Glomerular visceral epithelial cell (primary cell): ENCODE measurements around the gene KSR2.
"Not testable (repeated sequence)": the region's sequence is repeated elsewhere in the genome, so short reads cannot be mapped to it uniquely, and the experiment has no call there.

Source experiments
- DNase-seq: peaks from one replicate; pipeline ENCODE4 v3.0.0-alpha.2; 2016; ENCODE audit errors: extremely low spot score

Gene KSR2

DNA sequence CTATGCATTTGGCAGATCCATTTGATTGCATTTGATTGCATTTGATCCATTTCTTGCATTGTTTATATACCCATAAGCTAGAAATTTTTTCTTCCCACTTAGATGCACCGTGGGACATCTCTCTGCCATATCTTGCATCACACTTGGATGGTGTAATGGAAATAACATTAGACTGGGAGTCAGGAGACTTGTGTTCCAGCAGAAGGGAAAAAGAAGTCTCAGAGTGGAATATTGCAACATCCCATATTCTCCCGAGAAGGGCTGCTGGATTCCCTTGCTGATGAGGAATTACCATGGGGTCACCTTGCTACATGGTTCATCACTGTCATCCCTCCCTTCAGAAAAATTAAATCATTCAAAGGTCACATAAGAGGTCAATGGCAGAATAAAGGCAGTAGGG lies 78.1 kb downstream of the KSR2 start:
- DNase-seq, result no peak

DNA sequence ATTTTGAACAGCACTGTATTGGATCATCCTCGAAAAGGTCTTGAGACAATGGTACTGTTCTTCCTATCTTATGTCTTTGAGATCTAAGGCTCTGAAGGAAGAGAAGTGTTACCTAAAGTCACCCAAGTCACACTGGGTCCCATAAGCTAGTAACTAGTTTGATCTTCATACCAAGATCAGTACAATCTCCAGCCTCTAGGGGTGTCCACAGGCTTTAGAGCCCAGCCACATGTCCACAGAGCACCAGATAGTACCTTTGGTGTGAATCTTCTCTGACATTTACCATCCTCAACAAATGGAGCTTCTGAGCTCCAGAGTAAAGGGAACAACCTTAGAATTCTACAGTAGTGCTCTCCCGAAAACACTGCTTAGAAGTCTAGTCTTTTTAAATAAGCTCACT lies 78.7 kb downstream of the KSR2 start:
- no peak for DNase-seq

DNA sequence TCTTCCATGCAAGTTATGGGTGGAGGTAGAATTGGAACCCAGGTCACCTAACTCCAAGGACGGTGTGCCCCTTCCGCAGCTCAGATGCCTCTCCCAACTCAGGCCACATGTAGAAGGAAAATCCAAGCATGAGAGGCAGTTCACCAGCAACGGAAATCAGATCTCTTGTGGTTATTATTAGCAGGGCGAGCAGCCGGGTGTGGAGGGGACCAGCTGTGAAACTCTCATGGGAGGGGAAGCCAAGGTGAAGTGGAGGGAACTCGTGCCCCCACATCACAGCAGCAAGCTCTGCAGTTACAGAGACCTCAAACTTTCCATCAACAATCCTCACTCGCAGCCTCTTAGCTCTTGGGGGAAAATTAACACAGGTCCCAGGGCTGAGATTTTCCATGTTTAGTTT lies 79.7 kb downstream of the KSR2 start:
- no peak for DNase-seq

DNA sequence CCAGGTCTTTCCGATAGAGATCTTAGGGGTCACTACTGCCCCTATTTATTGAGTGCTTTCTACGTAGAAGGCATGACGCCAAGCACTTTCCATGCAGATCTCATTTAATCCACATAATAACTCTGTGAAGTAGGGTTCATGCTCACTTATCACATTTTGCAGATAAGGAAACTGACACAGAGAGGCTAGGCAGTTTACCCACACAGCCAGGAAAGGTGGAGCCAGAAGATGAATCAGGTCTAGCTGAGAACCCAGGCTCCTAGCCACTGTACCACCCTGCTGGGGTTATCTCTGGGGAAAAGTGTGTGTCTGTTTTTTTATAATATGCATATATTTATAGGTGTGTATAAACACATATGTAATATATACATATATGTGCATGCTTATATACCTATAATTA lies 83.6 kb downstream of the KSR2 start:
- no peak for DNase-seq

DNA sequence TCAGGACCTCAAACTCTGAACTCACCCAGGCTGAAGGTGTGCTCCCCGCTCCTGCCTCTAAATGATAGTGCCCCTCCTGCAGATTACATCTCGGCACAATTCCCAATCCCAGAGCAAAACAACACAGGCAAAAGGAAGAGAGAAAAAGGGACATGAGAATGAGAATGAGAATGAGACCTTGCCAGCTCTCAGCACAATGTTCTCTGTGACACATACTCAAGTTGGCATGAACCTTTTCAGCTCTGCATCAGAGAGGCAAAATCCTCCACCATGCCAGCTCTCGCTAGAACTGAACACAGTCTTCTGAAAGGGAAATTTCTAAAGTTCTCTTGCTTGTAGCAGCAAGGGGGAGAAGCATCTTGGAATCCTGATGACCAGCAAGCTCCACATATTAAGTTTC lies 84.6 kb downstream of the KSR2 start:
- DNase-seq, result no peak

DNA sequence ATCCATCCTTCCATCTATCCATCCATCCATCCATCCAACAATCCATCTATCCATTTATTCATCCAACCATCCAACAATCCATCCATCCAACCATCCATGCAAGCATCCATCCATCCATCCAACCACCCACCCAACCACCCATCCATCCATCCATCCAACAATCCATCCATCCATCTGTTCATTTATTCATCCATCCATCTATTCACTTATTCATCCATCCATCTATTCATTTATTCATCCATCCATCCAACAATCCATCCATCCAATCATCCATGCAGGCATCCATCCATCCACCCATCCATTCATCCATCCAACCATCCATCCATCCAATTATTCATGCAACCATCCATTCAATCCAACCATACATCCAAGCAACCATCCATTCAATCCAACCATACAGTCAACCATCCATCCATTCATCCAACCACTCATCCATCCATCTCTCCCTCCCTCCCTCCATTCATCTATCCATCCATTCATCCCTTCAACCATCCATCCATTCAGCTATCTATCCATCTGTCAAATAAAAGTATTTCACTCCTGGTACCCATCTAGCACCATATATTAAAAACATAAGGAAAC lies 86.1 kb downstream of the KSR2 start:
- no peak for DNase-seq

DNA sequence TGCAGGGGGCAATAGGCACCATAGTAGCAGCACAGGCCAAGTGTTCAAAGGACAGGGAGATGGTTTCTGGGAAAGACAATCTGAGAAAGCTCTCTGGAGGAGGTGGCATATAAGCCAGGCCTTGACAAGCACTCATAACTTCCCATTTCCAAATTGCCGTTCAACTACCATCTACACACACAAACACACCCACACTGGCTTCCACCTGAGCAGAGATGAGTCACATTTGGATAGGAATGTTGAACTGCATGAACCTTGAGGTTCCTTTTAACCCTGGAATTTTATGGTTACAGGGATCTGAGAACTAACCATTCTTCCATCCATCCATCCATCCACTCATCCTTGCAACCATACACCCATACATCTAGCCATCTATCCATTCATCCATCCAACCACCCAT lies 86.6 kb downstream of the KSR2 start:
- no peak for DNase-seq

DNA sequence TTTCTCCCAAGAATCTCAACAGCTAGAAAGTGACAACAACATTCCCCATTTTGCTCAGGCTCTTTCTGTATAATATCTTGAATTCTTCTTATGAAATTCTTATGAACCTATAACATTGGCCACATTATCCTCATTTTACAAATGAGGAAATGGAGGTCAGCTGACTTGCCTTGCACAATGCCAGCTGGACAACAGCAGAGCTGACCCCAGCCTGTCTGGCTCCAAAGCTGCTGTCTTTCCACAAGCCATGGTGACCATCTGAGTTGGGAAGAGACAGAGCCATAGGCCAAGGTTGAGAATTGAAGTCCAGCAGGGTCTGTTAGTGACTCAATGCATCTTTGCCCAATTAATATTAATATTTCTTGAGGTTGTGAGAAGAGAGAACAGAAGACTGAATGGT lies 87.3 kb downstream of the KSR2 start:
- DNase-seq, result no peak

DNA sequence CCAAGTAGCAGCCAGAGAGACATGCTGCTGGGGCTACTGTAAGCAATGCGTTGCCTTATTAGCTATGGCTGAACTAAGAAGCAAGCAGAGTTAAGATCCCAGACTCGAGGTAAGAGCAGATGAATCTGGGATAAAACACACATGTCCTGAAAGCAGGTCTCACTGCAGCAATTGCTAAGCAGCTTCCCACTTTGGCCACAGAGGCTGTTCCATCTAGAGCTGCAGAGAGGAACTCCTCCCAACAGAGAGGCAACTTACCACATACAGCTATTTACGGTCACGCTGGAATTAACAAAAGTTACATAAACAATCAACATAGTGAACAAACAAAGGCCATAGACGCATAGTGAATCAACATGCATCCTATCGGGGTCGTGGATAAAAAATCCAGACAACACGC lies 90.2 kb downstream of the KSR2 start:
- DNase-seq, result no peak

DNA sequence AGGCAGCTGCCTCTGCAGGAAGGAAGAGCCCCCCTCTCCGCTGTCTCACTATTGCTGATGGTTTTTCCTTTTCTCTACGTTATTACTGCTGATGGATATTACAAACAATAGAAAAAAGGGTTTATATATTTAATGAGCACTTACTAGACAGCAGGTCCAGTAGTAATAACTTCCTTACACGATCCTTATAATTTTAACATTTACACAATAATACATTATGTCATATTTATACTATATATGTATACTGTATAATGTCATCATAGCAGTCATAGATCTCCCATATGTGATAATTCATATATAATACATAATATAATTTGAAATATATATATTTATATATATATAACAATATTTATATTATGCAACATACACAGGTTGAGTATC lies 92.4 kb downstream of the KSR2 start:
- DNase-seq, result no peak

DNA sequence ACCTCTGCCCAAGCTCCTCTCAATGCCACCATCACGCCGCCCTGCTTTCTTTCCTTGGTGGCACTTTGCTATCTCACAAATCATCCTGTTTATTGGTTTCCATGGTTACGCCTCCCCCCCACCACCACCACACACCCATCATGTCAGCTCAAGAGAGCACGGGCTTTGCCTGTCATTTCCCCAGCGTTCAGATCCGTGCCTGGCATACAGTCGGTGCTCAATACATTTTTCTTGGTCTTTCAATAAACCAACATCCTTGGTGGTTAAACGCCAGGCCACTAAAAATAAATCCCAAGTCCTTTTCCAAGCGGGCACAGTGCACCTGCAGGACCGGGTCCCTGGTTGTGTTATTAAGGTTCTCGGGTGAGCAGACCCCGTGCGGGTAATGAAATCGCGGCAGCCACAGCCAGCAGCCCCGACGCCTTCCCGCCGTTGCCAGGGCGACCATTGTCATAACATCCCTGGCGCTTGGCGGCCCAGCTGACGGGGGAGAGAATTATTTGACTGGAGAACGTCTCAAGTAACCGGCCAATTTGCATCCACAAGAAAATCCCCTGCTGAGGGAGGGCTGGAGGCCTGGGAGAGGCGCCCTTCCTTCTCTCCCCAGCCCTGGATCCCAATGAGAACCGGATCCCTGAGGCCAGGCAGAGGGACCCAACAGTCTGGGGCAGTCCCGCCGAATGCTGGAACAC lies 92.9 kb downstream of the KSR2 start:
- peak; percentile 33 for DNase-seq

DNA sequence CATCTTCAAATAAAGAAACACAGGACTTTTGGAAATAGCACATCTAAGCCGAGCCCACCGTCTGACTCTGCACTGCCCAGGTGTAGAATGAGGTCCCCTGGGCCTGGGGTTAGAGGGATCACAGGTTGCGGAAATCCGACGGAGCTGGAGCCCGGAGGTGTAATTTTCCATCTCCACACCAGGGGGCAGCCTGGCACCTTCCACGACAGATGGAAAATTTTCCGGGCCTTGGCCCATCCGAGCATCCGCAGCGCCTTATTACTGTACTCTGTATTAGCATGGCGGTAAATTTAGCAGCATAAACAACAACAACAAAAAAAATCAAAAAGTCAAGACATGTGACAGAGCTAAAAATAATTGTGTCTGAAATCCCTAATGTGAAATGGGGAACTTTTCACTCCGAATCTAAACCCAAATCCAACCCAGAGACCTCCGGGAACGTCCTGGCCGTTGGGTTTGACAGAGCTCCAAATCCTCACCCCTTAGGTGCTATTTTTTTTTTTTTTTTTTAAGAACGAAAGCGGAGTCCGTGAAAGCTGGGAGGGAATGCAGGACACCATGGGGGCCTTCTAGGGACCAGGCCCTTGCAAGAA lies 93.9 kb downstream of the KSR2 start:
- peak; percentile 61 for DNase-seq

DNA sequence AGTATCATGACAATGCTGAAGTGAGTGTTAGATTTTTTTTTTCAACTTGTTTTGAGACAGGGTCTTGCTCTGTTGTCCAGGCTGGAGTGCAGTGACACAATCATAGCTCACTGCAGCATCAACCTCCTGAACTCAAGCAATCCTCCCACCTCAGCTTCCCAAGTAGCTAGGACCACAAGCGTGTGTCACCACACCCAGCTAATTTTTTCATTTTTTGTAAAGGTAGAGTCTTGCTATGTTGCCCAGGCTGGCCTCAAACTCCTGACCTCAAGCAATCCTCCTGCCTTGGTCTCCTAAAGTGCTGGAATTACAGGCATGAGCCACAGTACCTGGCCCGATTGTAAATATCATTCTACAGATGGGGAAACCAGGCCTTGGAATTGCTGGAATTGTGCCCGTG lies 94.6 kb downstream of the KSR2 start:
- not testable (repeated sequence) for DNase-seq

DNA sequence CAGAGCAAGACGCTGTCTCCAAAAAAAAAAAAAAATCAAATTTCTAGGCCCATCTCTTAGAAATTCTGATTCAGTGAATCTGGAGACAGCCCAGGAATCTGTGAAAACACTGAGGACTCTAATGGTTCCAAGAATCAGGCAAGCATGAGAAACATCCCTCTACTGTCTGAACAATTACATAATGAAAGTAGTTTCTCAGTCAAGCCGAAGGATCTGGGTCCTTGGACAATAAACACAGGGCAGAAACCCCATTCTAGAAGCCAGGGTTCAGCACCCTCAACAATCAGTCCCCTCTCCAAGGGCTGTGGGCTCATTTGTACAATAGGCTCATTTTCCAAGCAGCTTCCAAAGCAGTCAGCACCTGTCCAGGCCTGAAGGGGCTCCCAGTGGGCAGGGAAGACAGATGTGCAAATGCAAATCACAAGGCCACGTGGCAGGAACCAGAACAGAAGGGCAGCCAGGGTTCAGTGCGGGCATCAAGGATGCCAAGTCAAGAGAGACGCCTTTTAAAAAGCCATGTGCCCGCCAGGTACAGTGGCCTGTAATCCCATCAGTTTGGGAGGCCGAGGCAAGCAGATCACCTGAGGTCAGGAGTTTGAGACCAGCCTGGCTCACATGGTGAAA lies 96.1 kb downstream of the KSR2 start:
- DNase-seq, result no peak

DNA sequence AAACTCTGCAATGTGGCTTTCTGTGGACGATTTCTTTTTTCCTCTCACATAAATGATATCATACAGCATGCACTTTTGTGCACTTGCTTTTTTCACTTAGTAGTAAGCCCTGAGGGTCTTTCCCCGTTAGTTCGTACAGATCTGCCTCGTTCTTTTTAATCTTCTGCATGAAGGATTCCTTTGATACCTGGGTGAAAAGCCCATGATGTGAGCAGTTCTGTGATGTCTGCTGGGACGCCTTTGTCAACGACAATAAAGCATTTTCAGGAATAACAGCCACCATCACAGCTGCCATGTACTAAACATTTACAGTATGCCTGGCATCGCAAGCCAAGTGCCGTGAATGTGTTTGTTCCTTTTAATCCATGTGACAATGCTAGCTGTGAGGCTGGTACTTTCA lies 99.2 kb downstream of the KSR2 start:
- no peak for DNase-seq

DNA sequence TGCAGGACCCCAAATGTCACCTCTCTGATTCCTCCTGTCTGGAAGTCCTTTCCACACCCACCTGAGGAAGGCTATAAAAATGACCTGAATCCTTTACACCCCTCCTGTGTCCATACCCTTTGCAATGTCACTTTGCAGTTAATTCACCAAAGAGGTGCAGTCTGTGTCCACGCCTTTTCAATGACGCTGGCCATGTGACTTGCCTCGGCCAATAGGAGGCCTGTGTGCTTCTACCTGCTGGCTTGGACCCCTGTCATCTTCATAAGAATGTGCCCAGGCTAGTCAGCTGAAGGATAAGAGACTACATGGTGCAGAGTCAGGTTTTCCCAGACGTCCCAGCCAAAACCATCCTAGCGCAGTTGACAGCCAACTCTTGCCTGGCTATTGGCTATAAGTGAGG lies 101.4 kb downstream of the KSR2 start:
- no peak for DNase-seq

DNA sequence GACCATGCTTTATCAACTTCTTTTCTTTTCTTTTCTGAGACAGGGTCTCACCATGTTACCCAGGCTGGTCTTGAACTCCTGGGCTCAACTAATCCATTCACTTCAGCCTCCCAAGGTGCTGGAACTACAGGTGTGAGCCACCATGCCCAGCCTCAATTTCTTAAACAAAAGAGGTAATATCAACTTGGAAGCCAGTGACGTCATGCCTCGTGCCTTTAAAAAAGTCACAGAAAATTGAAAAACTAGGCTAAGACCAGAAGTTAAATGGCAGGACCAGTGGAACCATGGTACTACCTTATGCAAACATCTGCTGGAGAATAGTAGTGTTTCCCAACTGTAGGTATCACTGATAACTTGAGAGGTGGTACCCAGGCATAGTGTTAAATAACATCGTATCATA lies 103.3 kb downstream of the KSR2 start:
- no peak for DNase-seq

DNA sequence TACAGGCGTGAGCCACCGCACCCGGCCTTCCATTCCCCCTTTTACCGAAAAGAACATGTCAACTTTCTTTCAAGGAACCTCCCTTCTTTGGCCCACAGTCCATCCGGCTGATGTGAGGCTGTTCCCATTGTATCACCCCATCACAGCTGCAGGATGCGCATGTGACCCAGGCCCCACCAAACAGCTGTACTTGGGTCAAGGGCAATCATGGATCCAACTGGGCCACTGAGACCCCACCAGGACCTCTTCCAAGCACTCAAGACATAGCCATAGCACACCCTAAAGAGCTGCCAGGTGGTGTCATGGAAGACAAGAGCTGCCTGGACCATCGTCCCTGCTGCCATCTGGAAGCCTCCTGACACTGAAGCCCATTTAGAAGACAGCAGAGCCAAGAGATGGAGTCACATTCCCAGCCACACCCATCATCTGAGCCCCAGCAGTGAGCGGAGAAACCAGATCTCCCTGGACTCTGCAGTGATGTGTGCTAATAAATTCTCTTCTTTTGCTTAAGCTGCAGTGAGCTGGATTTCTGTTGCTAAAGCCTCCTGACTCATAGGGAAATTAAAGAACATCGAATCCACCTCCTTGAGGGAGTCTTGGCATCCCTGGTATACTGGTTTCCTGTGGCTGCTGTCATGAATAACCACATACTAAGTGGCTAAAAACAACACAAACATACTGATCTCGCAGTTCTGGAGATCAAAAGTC lies 105.6 kb downstream of the KSR2 start:
- DNase-seq, result no peak

DNA sequence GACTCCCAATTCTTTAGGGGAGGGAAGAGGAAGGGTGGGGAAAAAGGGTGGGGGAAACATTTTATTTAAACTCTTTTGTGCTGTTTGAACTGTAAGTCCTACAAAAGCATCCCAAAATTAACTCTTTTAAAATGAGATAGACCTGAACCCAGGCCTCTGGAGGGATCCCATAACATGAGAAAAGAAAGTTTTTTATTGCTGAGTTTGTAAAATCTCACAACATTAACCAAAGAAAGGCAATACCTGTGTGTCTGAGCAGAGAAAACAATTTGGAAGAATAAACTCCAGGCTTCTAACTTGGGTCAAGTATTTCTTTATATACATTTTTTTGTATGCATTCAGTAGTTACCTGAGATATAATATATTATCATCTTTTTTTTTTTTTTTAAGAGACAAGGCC lies 107.1 kb downstream of the KSR2 start:
- no peak for DNase-seq

DNA sequence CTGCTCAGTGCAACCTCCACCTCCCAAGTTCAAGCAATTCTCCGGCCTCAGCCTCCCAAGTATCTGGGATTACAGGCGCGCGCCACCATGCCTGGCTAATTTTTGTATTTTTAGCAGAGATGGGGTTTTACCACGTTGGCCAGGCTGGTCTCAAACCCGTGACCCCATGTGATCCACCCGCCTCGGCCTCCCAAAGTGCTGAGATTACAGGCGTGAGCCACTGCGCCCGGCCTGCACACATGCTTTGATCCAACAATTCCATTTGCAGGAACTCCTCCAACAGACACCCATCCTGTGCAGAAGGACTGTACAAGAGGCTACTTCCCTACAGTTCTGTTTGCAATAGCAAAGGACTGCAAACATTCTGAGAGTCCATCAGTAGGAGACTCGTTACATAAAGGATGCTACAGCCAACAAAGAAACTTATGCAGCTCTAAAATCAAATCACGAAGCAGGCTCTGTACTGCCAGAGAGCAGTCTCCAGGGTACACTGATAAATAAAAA lies 108.0 kb downstream of the KSR2 start:
- not testable (repeated sequence) for DNase-seq

DNA sequence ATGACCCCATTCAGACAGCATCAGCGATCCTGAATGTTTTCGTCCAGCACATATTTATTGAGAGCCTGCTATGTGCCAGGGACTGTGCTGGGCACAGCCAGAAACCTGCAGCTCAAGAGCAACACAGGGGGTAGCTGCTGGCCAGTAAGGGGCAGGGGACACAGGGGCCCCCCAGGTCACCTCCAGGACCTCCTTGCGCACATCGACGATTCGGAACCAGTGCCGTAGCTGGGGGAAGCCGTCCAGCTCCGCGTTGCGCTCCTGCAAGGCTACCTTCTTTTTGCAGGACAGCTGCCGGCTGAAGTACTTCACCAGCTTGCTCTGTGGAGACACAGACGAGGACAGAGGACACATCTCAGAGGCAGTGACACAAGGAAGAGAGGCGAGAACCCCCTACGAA lies 108.7 kb downstream of the KSR2 start:
- no peak for DNase-seq
